Measurements from ENCODE around the gene ERFL.

ERFL gene

DNA sequence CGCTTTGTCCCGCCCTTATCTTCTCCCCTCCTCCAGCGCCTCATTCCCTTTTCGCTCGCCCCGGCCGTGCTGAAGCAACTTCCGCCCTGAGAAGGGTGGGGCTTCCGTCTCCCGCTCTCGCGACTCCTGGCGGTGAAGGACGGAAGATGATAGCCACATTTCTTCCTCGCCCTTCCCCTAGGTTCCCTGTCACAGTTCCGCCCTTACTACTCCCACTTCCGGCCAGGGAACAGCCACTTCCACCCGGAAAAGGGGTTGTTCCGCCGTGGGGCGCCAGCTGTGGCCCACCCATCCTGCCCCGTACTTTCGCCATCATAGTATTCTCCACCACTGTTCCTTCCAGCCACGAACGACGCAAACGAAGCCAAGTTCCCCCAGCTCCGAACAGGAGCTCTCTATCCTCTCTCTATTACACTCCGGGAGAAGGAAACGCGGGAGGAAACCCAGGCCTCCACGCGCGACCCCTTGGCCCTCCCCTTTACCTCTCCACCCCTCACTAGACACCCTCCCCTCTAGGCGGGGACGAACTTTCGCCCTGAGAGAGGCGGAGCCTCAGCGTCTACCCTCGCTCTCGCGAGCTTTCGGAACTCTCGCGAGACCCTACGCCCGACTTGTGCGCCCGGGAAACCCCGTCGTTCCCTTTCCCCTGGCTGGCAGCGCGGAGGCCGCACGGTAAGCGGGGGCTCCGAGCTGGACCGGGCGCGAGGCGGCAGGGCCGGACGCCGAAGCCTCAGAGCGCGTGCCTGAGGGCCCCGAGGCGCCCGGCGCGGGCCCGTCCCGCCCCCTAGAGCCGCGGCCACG is 68.4 kb downstream of the ERFL start, which contains the start of gene RPS19:
TSS of gene RPS19 (plus strand) at position 638 of the 801 bp plus-strand sequence. CDS start 520 bp downstream, outside the sequence.
- DNase-seq (ENCODE audit: low spot score): peak; percentile 96

DNA sequence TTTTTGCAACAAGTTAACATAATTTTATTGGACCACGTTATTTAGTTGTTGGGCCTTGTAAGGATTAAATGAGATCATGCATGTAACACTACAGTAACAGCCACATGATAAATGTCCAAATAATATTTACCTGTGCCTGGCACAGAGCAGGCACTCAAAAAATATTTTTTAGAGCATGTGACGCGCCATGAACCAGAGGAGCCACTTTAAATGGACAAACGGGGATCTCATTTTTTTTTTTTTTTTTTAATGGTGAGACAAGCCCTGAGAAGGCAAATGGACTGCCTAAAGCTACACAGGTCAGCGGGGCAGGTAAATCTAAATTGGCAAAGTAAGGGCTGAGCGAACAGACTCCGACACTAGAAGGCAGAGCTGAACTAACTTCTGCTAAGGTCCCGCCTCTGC is 69.0 kb downstream of the ERFL start:
- no peak for DNase-seq (ENCODE audit: low spot score)

All from D341Med (cell line).